H1 (cell line): ENCODE results near the gene MED23. TPM values are rescaled to one million over a fixed set of nuclear protein-coding genes. Genes with fewer than 3 reads are reported as not detected.
A peak's percentile ranks its signal among the peaks of the same experiment; 100 is the strongest.

Experiments
- CTCF ChIA-PET: fragments of 300-600 bp; sonication (Branson Sonifier 250); formaldehyde crosslinking; loops from one replicate; lab custom pipeline; 2021; ENCODE audit not compliant: partially characterized antibody; lab: Charles Lee
- POLR2A ChIA-PET: fragments of 300-600 bp; sonication (Branson Sonifier 250); formaldehyde crosslinking; loops from one replicate; lab custom pipeline; 2021; ENCODE audit warnings: inconsistent platforms; ENCODE audit not compliant: partially characterized antibody; lab: Charles Lee
- DNase-seq, 2 experiments: peaks; one replicate each; pipeline versions ENCODE4 v3.0.0 to v3.0.0-alpha.2; 2010 to 2022; ENCODE audit warnings: low spot score in 2 of 2, low read depth in 1 of 2, mixed read lengths in 1 of 2
- FAIRE-seq: peaks from 2 replicates; lab custom pipeline; 2011; peaks lifted over from hg19 to GRCh38; lab: Jason Lieb, UNC
- H2AFZ ChIP-seq: 2 replicates; pipeline ENCODE4 v1.8.1; 2012; ENCODE audit warnings: low read length, inconsistent platforms
- H2AK5ac ChIP-seq: 2 replicates; pipeline ENCODE4 v1.6.1; 2013; ENCODE audit warnings: low read depth, low read length
- H2BK120ac ChIP-seq: replicated peaks from 2 replicates; pipeline ENCODE3; 2013; ENCODE audit warnings: low read depth, low read length, inconsistent platforms
- H2BK12ac ChIP-seq: 2 replicates; pipeline ENCODE4 v1.6.1; 2013; ENCODE audit warnings: low read depth, low read length
- H2BK15ac ChIP-seq: 2 replicates; pipeline ENCODE4 v1.6.1; 2013; ENCODE audit warnings: low read length
- H2BK20ac ChIP-seq: 2 replicates; pipeline ENCODE4 v1.6.1; 2013; ENCODE audit warnings: low read length
- H2BK5ac ChIP-seq: 2 replicates; pipeline ENCODE4 v1.6.1; 2013; ENCODE audit warnings: low read depth, low read length
- H3K14ac ChIP-seq: 2 replicates; pipeline ENCODE4 v1.6.1; 2013; ENCODE audit warnings: inconsistent platforms; ENCODE audit not compliant: insufficient read length
- H3K18ac ChIP-seq: 2 replicates; pipeline ENCODE4 v1.6.1; 2013; ENCODE audit warnings: low read length; ENCODE audit errors: extremely low read depth
- H3K23ac ChIP-seq: 2 replicates; pipeline ENCODE4 v1.6.1; 2013; ENCODE audit warnings: inconsistent platforms; ENCODE audit not compliant: insufficient read length
- H3K23me2 ChIP-seq: 2 replicates; pipeline ENCODE4 v1.6.1; 2013; ENCODE audit warnings: low read depth, low read length
- H3K27ac ChIP-seq: 2 replicates; pipeline ENCODE4 v1.6.1; 2011; ENCODE audit warnings: low read depth, low read length, inconsistent platforms
- H3K27me3 ChIP-seq, 4 experiments: replicated peaks in 1 of 4; 1 replicate in 1 of 4; 2 replicates in 3 of 4; pipeline versions ENCODE4 v1.6.1 to v1.8.1; 2011 to 2013; ENCODE audit warnings: low read length in 3 of 4, mild to moderate bottlenecking in 3 of 4, inconsistent platforms in 2 of 4, mixed read lengths in 2 of 4, moderate library complexity in 1 of 4; ENCODE audit not compliant: control insufficient read depth in 3 of 4, insufficient read depth in 3 of 4; ENCODE audit errors: extremely low read depth in 1 of 4
- H3K36me3 ChIP-seq, 4 experiments: 2 replicates each; pipeline versions ENCODE4 v1.6.1 to v1.8.1; 2011 to 2013; ENCODE audit warnings: mild to moderate bottlenecking in 4 of 4, low read length in 3 of 4, moderate library complexity in 2 of 4, control low read depth in 1 of 4, inconsistent platforms in 1 of 4; ENCODE audit not compliant: insufficient read depth in 4 of 4, control insufficient read depth in 2 of 4
- H3K4ac ChIP-seq: replicated peaks from 2 replicates; pipeline ENCODE3; 2013; ENCODE audit warnings: low read length, low read depth, mixed read lengths, inconsistent platforms; ENCODE audit not compliant: insufficient read length
- H3K4me1 ChIP-seq, 4 experiments: replicated peaks in 1 of 4; 1 replicate in 1 of 4; 2 replicates in 3 of 4; pipeline versions ENCODE4 v1.6.1 to v1.8.1; 2011 to 2013; ENCODE audit warnings: low read length in 3 of 4, inconsistent platforms in 2 of 4, mixed read lengths in 1 of 4; ENCODE audit not compliant: insufficient read depth in 4 of 4, control insufficient read depth in 3 of 4
- H3K4me2 ChIP-seq, 2 experiments: 2 replicates each; pipeline versions ENCODE4 v1.6.1 to v1.8.1; 2011 to 2013; ENCODE audit warnings: low read depth in 2 of 2, low read length in 2 of 2, control low read depth in 1 of 2, inconsistent platforms in 1 of 2, mild to moderate bottlenecking in 1 of 2; ENCODE audit not compliant: insufficient read depth in 1 of 2
- H3K4me3 ChIP-seq, 4 experiments: fragments of 200-600, 300-600 bp in 1 of 4; sonication (generic), shearing (Covaris generic), sonication (Bioruptor Twin) in 1 of 4; 2 replicates each; pipeline versions ENCODE4 v1.5.1 to v1.8.1; 2011 to 2016; ENCODE audit warnings: low read length in 4 of 4, low read depth in 3 of 4, control low read depth in 2 of 4, inconsistent platforms in 2 of 4, mild to moderate bottlenecking in 2 of 4, mixed read lengths in 1 of 4, moderate library complexity in 1 of 4; ENCODE audit not compliant: insufficient read depth in 2 of 4; ENCODE audit errors: extremely low read depth in 1 of 4
- H3K56ac ChIP-seq: replicated peaks from 2 replicates; pipeline ENCODE3; 2013; ENCODE audit warnings: low read depth, mild to moderate bottlenecking, mixed read lengths, low read length, inconsistent platforms; ENCODE audit not compliant: insufficient read length
- H3K79me1 ChIP-seq: 2 replicates; pipeline ENCODE4 v1.6.1; 2013; ENCODE audit warnings: low read depth, low read length, control low read depth
- H3K79me2 ChIP-seq, 2 experiments: 2 replicates each; pipeline versions ENCODE4 v1.6.1 to v1.8.1; 2012 to 2013; ENCODE audit warnings: low read length in 2 of 2, mild to moderate bottlenecking in 2 of 2, inconsistent platforms in 1 of 2; ENCODE audit not compliant: insufficient read depth in 2 of 2, control insufficient read depth in 1 of 2
- H3K9ac ChIP-seq, 4 experiments: replicated peaks in 1 of 4; 1 replicate in 1 of 4; 2 replicates in 3 of 4; pipeline versions ENCODE4 v1.6.1 to v1.8.1; 2011 to 2013; ENCODE audit warnings: low read depth in 3 of 4, low read length in 3 of 4, control low read depth in 2 of 4, mild to moderate bottlenecking in 2 of 4, moderate library complexity in 2 of 4, inconsistent platforms in 1 of 4; ENCODE audit errors: extremely low read depth in 1 of 4
- H3K9me3 ChIP-seq, 2 experiments: 2 replicates each; pipeline versions ENCODE4 v1.6.1 to v1.8.1; 2012 to 2013; ENCODE audit warnings: mild to moderate bottlenecking in 2 of 2, moderate library complexity in 2 of 2, control low read depth in 1 of 2, inconsistent platforms in 1 of 2, low read depth in 1 of 2, low read length in 1 of 2, mixed read lengths in 1 of 2; ENCODE audit not compliant: insufficient read depth in 2 of 2
- H4K20me1 ChIP-seq, 2 experiments: replicated peaks in 1 of 2; 2 replicates each; pipeline versions ENCODE3 to v1.8.1; 2011 to 2013; ENCODE audit warnings: inconsistent platforms in 2 of 2, low read length in 2 of 2, mild to moderate bottlenecking in 1 of 2; ENCODE audit not compliant: insufficient read depth in 2 of 2, control insufficient read depth in 1 of 2
- H4K5ac ChIP-seq: 2 replicates; pipeline ENCODE4 v1.6.1; 2013; ENCODE audit warnings: low read length, low read depth, mixed read lengths, inconsistent platforms; ENCODE audit not compliant: insufficient read length
- H4K8ac ChIP-seq: 2 replicates; pipeline ENCODE4 v1.8.0; 2013; ENCODE audit warnings: mild to moderate bottlenecking, moderate library complexity, low read length, inconsistent platforms; ENCODE audit not compliant: insufficient read depth; ENCODE audit errors: extremely low read depth
- H4K91ac ChIP-seq: replicated peaks from 2 replicates; pipeline ENCODE3; 2013; ENCODE audit warnings: low read length, mixed read lengths, inconsistent platforms; ENCODE audit not compliant: insufficient read length
- CREB1 ChIP-seq: IDR thresholded peaks from 2 replicates; pipeline ENCODE4 v1.6.1; 2012; ENCODE audit warnings: inconsistent platforms
- TEAD4 ChIP-seq: IDR thresholded peaks from 2 replicates; pipeline ENCODE4 v1.6.1; 2012; ENCODE audit warnings: low read depth, low read length, inconsistent platforms, mixed read lengths
- WGBS, 2 experiments: shearing (Covaris generic) in 1 of 2; methylation state at CpG; one replicate each; pipeline versions ENCODE4 v1.1.6 to v1.1.7; 2013 to 2015; ENCODE audit warnings: low lambda C conversion rate in 2 of 2, mixed read lengths in 2 of 2, inconsistent platforms in 1 of 2, low coverage in 1 of 2, missing lambda C conversion rate in 1 of 2; ENCODE audit not compliant: insufficient replicate concordance in 2 of 2, insufficient coverage in 1 of 2, insufficient read length in 1 of 2; ENCODE audit errors: extremely low coverage in 1 of 2, missing lambda C conversion rate in 1 of 2; 5-methylcytosine and 5-hydroxymethylcytosine counted together
- polyA plus RNA-seq, 7 experiments: library from polyadenylated mRNA; depleted of rRNA in 3 of 7; stranded (reverse) in 5 of 7; unstranded in 2 of 7; fragments of >200 nt in 5 of 7; fragments of 200-250 nt in 2 of 7; gene quantifications; 1 replicate in 5 of 7; 2 replicates in 1 of 7; 4 replicates in 1 of 7; pipeline versions ENCODE4 v1.2.1 to v1.2.3, GENCODE V29; 2011 to 2013; ENCODE audit warnings: missing spikeins in 2 of 7, mixed read lengths in 2 of 7
- total RNA-seq: library from RNA; stranded (reverse); fragmentation: NEBNext Ultra II Directional; extraction: Animal tissue kit (Norgen Biotek cat#: 25700); gene quantifications from 2 replicates; pipeline ENCODE4 v1.2.1, GENCODE V29; 2021

The MED23 gene
- total and polyA plus RNA-seq, 2 of the 8 experiments (the other 6 are each of a cell fraction or from before 2014, with no cell fraction given) = 10.5 to 13.0 TPM

DNA sequence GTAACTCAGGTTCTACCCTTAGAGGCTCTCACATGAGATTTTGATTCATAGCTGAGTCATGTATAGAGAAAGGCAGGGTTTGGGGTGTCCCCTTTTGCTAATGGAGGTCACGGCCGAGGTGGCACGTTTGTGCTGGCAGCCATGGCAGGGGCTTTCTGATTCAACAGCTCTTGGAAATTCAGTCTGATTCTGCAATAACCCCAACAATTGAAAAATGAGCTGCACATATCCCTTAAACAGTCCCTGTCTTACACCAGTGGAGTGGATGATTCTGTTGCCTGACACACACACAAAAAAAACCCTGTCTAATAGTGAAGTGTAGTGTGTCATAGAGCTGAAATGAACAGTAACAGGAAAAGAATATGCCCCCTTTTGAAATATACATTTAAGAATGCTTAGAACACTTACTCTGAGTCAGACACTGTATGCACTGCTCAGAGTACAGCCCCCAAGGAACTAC, 95.4 kb downstream of the MED23 start:
- H4K20me1 ChIP-seq = no peaks in the 10 kb centered on the region
- ChIA-PET POLR2A (interaction anchor here (1.1 kb wide), 1 partner anchor 349 kb away, joined by 3 read pairs; no protein-coding TSS in a partner anchor), CTCF (interaction anchor here (0.6 to 7.8 kb wide), 20 partner anchors 8 to 1322 kb away, joined by 3 to 73 read pairs (median 6); no protein-coding TSS in a partner anchor)

More for the DNA sequence above, 95.4 kb downstream of the MED23 start:
- Histone ChIP-seq H3K4me2 (no peak overlapping the region), H2BK20ac (peak overlapping the region; percentile 93; the same call in 1 of the 2 replicates), H3K27ac (no peak overlapping the region), H3K9me3 (no peaks in the 10 kb centered on the region), H3K79me2 (no peaks in the 10 kb centered on the region), H3K56ac (no peak overlapping the region), H3K79me1 (no peaks in the 10 kb centered on the region), H4K8ac (no peak overlapping the region), H2BK120ac (peak overlapping the region; percentile 96), H3K18ac (0 out of 2 replicates have a peak overlapping the region, but pooled peaks have one; percentile 71), H2BK5ac (no peak overlapping the region), H4K5ac (no peak overlapping the region), H2BK15ac (no peak overlapping the region), H3K14ac (no peak overlapping the region), H4K91ac (peak overlapping the region; percentile 40), H3K23ac (no peak overlapping the region), H3K9ac (no peak overlapping the region), H3K27me3 (no peaks in the 10 kb centered on the region), H3K4me3 (no peak overlapping the region), H2BK12ac (no peak overlapping the region), H3K36me3 (no peaks in the 10 kb centered on the region), H3K4me1 (no peaks in the 10 kb centered on the region), H2AFZ (no peak overlapping the region), H3K23me2 (no peaks in the 10 kb centered on the region), H2AK5ac (no peak overlapping the region), H3K4ac (peak overlapping the region; percentile 91)
- 95% methylated on average over 3 of the region's 3 CpGs; no CpG with 5 or more reads in 1 of the 2 experiments for WGBS, 2 experiments
- TF ChIP-seq TEAD4 (no peak), CREB1 (no peak)
- DNase-seq (no peak), FAIRE-seq (no peak)
